Mesodermal cell (in vitro differentiated cells): Measurements from ENCODE around the gene UBE2E1.

Source experiments
- H3K27ac ChIP-seq: 2 replicates; pipeline ENCODE4 v1.7.0; 2013; ENCODE audit warnings: mild to moderate bottlenecking, low read depth, low read length, moderate library complexity; ENCODE audit not compliant: severe bottlenecking
- H3K36me3 ChIP-seq: 2 replicates; pipeline ENCODE4 v1.7.1; 2013; ENCODE audit warnings: mild to moderate bottlenecking, low read length, moderate library complexity; ENCODE audit not compliant: control insufficient read depth, insufficient read depth
- H3K4me1 ChIP-seq: one replicate; pipeline ENCODE4 v1.7.1; 2013; ENCODE audit warnings: mild to moderate bottlenecking, low read length; ENCODE audit not compliant: insufficient read depth, control insufficient read depth, poor library complexity, severe bottlenecking
- H3K4me3 ChIP-seq: 2 replicates; pipeline ENCODE4 v1.7.0; 2013; ENCODE audit warnings: low read length, control low read depth, mild to moderate bottlenecking; ENCODE audit not compliant: insufficient read depth, poor library complexity, severe bottlenecking; ENCODE audit errors: extremely low read depth
- H3K9me3 ChIP-seq: 2 replicates; pipeline ENCODE4 v1.7.1; 2013; ENCODE audit warnings: mild to moderate bottlenecking, low read length, moderate library complexity; ENCODE audit not compliant: control insufficient read depth
- WGBS, 2 experiments: methylation state at CpG; one replicate each; pipeline ENCODE4 v1.1.5; 2013; ENCODE audit warnings: missing lambda C conversion rate in 2 of 2; ENCODE audit not compliant: insufficient coverage in 2 of 2; 5-methylcytosine and 5-hydroxymethylcytosine counted together

The UBE2E1 gene

GRCh38 chr3:23796518-23796917 lies 9.2 kb upstream of the UBE2E1 start:
- Histone ChIP-seq H3K4me1 (no peaks in the 10 kb centered on the region), H3K27ac (no peak overlapping the region), H3K9me3 (no peaks in the 10 kb centered on the region), H3K36me3 (no peaks in the 10 kb centered on the region), H3K4me3 (no peak overlapping the region)
- 79 to 94% methylated on average over 2 of the region's 2 CpGs for WGBS, 2 experiments

DNA sequence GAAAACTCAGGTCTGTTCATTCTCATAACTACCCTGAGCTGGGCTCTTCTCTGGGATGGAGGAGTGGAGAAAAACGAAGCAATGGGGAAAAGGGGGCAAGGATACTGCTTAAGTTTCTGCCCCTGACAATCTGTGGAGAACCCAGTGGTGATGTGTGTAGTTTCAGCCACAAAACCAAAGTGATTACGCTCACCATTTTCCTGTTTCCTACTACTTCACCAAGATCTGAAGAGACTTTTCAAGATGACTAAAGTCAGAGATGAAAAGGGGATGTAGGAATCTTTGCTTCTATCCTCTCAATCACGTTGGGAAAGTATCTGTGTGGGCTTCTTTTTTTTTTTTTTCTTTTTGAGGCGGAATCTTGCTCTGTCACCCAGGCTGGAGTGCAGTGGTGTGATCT lies 8.3 kb upstream of the UBE2E1 start:
- no peaks in the 10 kb centered on the region for H3K36me3 ChIP-seq
- H3K9me3 ChIP-seq: no peaks in the 10 kb centered on the region
- H3K4me1 ChIP-seq: no peaks in the 10 kb centered on the region
- no peak overlapping the region for H3K27ac ChIP-seq
- no CpG with 5 or more reads among the region's 4 CpGs for WGBS, 2 experiments
- no peak overlapping the region for H3K4me3 ChIP-seq

GRCh38 chr3:23798456-23798855 lies 7.3 kb upstream of the UBE2E1 start:
- Histone ChIP-seq H3K36me3 (no peaks in the 10 kb centered on the region), H3K9me3 (no peaks in the 10 kb centered on the region), H3K4me3 (no peak overlapping the region), H3K27ac (no peak overlapping the region), H3K4me1 (no peaks in the 10 kb centered on the region)
- WGBS, 2 experiments: 100% methylated on average over 1 of the region's 5 CpGs; no CpG with 5 or more reads in 1 of the 2 experiments

- Histone ChIP-seq H3K4me3 (no peak overlapping the region), H3K27ac (no peak overlapping the region), H3K9me3 (no peaks in the 10 kb centered on the region), H3K4me1 (no peaks in the 10 kb centered on the region), H3K36me3 (no peaks in the 10 kb centered on the region)
- WGBS, 2 experiments: 83 to 100% methylated on average over 1 of the region's 3 CpGs
Measured at GRCh38 chr3:23798876-23799275, 6.9 kb upstream of the UBE2E1 start.

- Histone ChIP-seq H3K36me3 (no peaks in the 10 kb centered on the region), H3K4me1 (no peaks in the 10 kb centered on the region), H3K27ac (no peak overlapping the region), H3K4me3 (no peak overlapping the region), H3K9me3 (no peaks in the 10 kb centered on the region)
- 80 to 93% methylated on average over 1 to 3 of the region's 3 CpGs for WGBS, 2 experiments
Measured at GRCh38 chr3:23800731-23801130, 5.0 kb upstream of the UBE2E1 start.

DNA sequence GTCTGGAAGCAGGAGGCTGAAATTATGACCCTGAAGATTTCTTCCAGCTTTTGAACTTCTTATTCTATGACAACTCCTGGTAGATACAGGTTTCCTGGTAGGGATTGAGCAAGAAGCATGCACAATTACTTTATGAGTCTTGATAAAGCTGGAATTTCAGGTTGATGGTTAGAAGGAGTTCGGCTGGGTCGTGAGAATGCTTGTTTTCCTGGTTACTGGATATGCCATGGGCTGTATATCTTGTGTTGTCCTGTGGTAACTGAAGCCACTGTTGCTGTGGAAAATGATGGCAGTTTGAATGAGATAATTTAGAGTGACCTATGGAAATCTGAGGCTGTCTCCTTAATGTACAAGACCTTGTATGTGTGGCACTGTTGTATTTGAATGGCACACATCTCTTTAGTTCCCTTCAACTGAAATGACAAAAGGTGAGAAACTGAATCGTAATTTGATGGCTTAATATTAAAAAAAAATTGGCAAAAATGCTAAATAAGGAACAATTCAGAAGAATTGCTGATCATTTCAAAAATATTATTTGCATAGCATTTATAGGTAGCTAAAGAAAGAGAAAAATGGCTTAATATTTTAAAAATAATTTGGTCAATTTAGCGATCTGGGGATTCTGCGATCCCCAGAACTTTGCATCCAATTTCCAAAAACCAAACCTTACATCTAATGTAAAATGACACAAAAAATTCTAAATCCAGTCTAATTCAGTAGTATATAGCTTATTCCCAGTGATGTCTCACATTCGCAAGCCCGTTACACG lies 1.1 kb upstream of the UBE2E1 start:
- Histone ChIP-seq H3K9me3 (no peaks in the 10 kb centered on the region), H3K4me3 (no peak overlapping the region), H3K36me3 (peaks cover 16% of the 10 kb centered on the region), H3K27ac (no peak overlapping the region), H3K4me1 (peaks cover 16% of the 10 kb centered on the region)
- 72 to 95% methylated on average over 2 of the region's 8 CpGs for WGBS, 2 experiments

GRCh38 chr3:23805210-23805632 lies 534 bp upstream of the UBE2E1 start:
- peak overlapping the region; percentile 87 for H3K4me3 ChIP-seq
- H3K27ac ChIP-seq: no peak overlapping the region
- peaks cover 16% of the 10 kb centered on the region for H3K36me3 ChIP-seq
- WGBS, 2 experiments: 6 to 25% methylated on average over 2 to 4 of the region's 7 CpGs
- H3K4me1 ChIP-seq: peaks cover 20% of the 10 kb centered on the region
- H3K9me3 ChIP-seq: no peaks in the 10 kb centered on the region

- WGBS, 2 experiments: 0 to 1% methylated on average over 34 to 36 of the region's 71 CpGs
- peak overlapping the region; percentile 49 for H3K27ac ChIP-seq
Measured at GRCh38 chr3:23806534-23807423, 1.0 kb downstream of the UBE2E1 start.

GRCh38 chr3:23807424-23808015 lies 1.8 kb downstream of the UBE2E1 start:
- 36 to 60% methylated on average over 3 to 5 of the region's 5 CpGs for WGBS, 2 experiments
- peak overlapping the region; percentile 87 for H3K4me3 ChIP-seq

More at GRCh38 chr3:23806534-23807423, 1.0 kb downstream of the UBE2E1 start:
- Histone ChIP-seq H3K4me1 (peaks cover 20% of the 10 kb centered on the region), H3K4me3 (peak overlapping the region; percentile 87), H3K9me3 (no peaks in the 10 kb centered on the region), H3K36me3 (peaks cover 22% of the 10 kb centered on the region)

DNA sequence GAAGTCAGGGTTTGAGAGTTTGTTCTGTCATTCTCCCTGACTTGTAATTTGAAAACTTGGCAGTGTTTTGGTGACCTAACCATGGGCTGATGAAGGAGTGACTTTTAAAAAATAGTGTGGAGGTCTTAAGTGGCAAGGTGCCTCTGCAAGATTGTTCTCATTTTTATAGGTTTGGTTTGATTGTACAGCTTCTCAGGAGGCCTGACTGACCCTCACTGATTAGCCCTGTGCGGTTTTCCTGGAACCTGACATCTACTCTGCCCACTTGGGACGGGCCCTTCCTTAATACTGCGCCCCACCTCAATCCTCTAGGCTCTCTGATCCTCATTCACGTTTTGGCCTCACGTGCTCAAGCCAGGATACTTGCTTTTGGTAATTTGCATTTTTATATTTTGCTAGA lies 2.8 kb downstream of the UBE2E1 start:
- H3K36me3 ChIP-seq: peaks cover 37% of the 10 kb centered on the region
- H3K4me1 ChIP-seq: peaks cover 20% of the 10 kb centered on the region
- no peaks in the 10 kb centered on the region for H3K9me3 ChIP-seq
- H3K4me3 ChIP-seq: peak overlapping the region; percentile 87
- 72 to 76% methylated on average over 2 to 3 of the region's 5 CpGs for WGBS, 2 experiments
- H3K27ac ChIP-seq: no peak overlapping the region

More at GRCh38 chr3:23807424-23808015, 1.8 kb downstream of the UBE2E1 start:
- no peaks in the 10 kb centered on the region for H3K9me3 ChIP-seq
- peak overlapping the region; percentile 49 for H3K27ac ChIP-seq
- H3K36me3 ChIP-seq: peaks cover 28% of the 10 kb centered on the region
- H3K4me1 ChIP-seq: peaks cover 20% of the 10 kb centered on the region
